GM21576 (cell line): ENCODE data around the gene CLTCL1.

Source experiments
- ATAC-seq: cut with Tn5 transposase; IDR thresholded peaks from one replicate; pipeline ENCODE4 v1.9.1; 2021; ENCODE audit warnings: mild to moderate bottlenecking, moderate library complexity; ENCODE audit not compliant: unreplicated experiment

The CLTCL1 gene

GRCh38 chr22:19199479-19199878, 92.0 kb downstream of the CLTCL1 start:
- ATAC-seq, result no peak

- ATAC-seq, result no peak
These were observed 93.3 kb downstream of the CLTCL1 start for GRCh38 chr22:19197997-19198865.

- ATAC-seq, result no peak
These were observed 94.5 kb downstream of the CLTCL1 start for GRCh38 chr22:19196841-19197612.

- ATAC-seq, result no peak
These were observed 95.5 kb downstream of the CLTCL1 start for GRCh38 chr22:19195796-19196731.

GRCh38 chr22:19194766-19195536, 96.6 kb downstream of the CLTCL1 start:
- ATAC-seq, result no peak

- no peak for ATAC-seq
These were observed 97.6 kb downstream of the CLTCL1 start for GRCh38 chr22:19193879-19194278.

- ATAC-seq, result no peak
These were observed 103.6 kb downstream of the CLTCL1 start for GRCh38 chr22:19187716-19188563.

GRCh38 chr22:19184276-19184997, 107.1 kb downstream of the CLTCL1 start:
- ATAC-seq, result no peak

- ATAC-seq, result no peak
These were observed 108.3 kb downstream of the CLTCL1 start for GRCh38 chr22:19183216-19183615.

- ATAC-seq, result no peak
These were observed 108.9 kb downstream of the CLTCL1 start for GRCh38 chr22:19182472-19183157.

- no peak for ATAC-seq
These were observed 109.6 kb downstream of the CLTCL1 start for GRCh38 chr22:19181786-19182471.

GRCh38 chr22:19180740-19181410, 110.6 kb downstream of the CLTCL1 start:
- ATAC-seq, result no peak

GRCh38 chr22:19180234-19180633, 111.3 kb downstream of the CLTCL1 start:
- no peak for ATAC-seq

- no peak for ATAC-seq
These were observed 111.9 kb downstream of the CLTCL1 start for GRCh38 chr22:19179497-19180048.

GRCh38 chr22:19178657-19179496, 112.6 kb downstream of the CLTCL1 start, which contains the start of gene SLC25A1:
TSS of gene SLC25A1 (minus strand) at chr22:19178736. CDS start at chr22:19178673, 63 bp downstream.
- peak; percentile 53 for ATAC-seq
